Choroid plexus epithelial cell (primary cell): Measurements from ENCODE around the gene TTLL8.

Source experiments
- DNase-seq: peaks from one replicate; pipeline ENCODE4 v3.0.0-alpha.2; 2010; ENCODE audit warnings: low read depth
- H3K4me3 ChIP-seq: 2 replicates; pipeline ENCODE4 v1.5.1; 2011; ENCODE audit warnings: low read depth, mild to moderate bottlenecking, control low read depth, low read length, moderate library complexity
- CTCF ChIP-seq: conservative IDR thresholded peaks from 2 replicates; pipeline ENCODE4 v1.5.1; 2011; ENCODE audit warnings: low read depth, mild to moderate bottlenecking, control low read depth, inconsistent platforms, low read length, moderate library complexity

TTLL8 gene

GRCh38 chr22:50022171-50022819 is 35.8 kb downstream of the TTLL8 start:
- no peak for DNase-seq
- no peak for TF ChIP-seq CTCF
- no peak overlapping the region for H3K4me3 ChIP-seq

GRCh38 chr22:50020606-50021005 is 37.5 kb downstream of the TTLL8 start:
- TF ChIP-seq CTCF = no peak
- H3K4me3 ChIP-seq = no peak overlapping the region
- DNase-seq = no peak

- TF ChIP-seq CTCF = no peak
- H3K4me3 ChIP-seq = no peak overlapping the region
- DNase-seq = no peak
These were observed 38.8 kb downstream of the TTLL8 start for GRCh38 chr22:50019316-50019715.

- no peak for DNase-seq
- no peak for TF ChIP-seq CTCF
- H3K4me3 ChIP-seq = no peak overlapping the region
These were observed 39.4 kb downstream of the TTLL8 start for GRCh38 chr22:50018608-50019285.

- TF ChIP-seq CTCF = no peak
- no peak overlapping the region for H3K4me3 ChIP-seq
- no peak for DNase-seq
These were observed 40.3 kb downstream of the TTLL8 start for GRCh38 chr22:50017701-50018224.

GRCh38 chr22:50016988-50017700 is 41.0 kb downstream of the TTLL8 start:
- DNase-seq = no peak
- H3K4me3 ChIP-seq = no peak overlapping the region
- no peak for TF ChIP-seq CTCF
